Activated T-cell treated with anti-CD3 and anti-CD28 coated beads, Interleukin-2, amount 50 U/mL, for 72 hours (primary cell): Measurements from ENCODE around the gene TSEN34. TPM values are rescaled to one million over a fixed set of nuclear protein-coding genes. Genes with fewer than 3 reads are reported as not detected.
A peak's percentile ranks its signal among the peaks of the same experiment; 100 is the strongest.
"Not testable (repeated sequence)": the region's sequence is repeated elsewhere in the genome, so short reads cannot be mapped to it uniquely, and the experiment has no call there.

Experiments used
- ATAC-seq, 2 donors: fragments of 150-1000 bp; cut with Tn5 transposase; replicated peaks in 1 of 2; 2 replicates each; pipeline ENCODE4 v1.10.0; 2021; ENCODE audit warnings: moderate library complexity in 2 of 2, mild to moderate bottlenecking in 1 of 2
- DNase-seq, 2 donors: peaks; one replicate each; pipeline ENCODE4 v3.0.0; 2021 to 2022; ENCODE audit warnings: mixed read lengths in 1 of 2
- H3K27ac Mint-ChIP-seq: one replicate; pipeline ENCODE4 v1.8.0; 2022; ENCODE audit warnings: mild to moderate bottlenecking, moderate library complexity, mixed read lengths
- H3K27me3 Mint-ChIP-seq: one replicate; pipeline ENCODE4 v1.8.0; 2022; ENCODE audit warnings: low read depth, mixed read lengths
- H3K36me3 Mint-ChIP-seq, 2 donors: one replicate each; pipeline ENCODE4 v1.8.0; 2022; ENCODE audit warnings: mixed read lengths in 2 of 2, mild to moderate bottlenecking in 1 of 2; ENCODE audit not compliant: insufficient read depth in 2 of 2
- H3K4me1 Mint-ChIP-seq: one replicate; pipeline ENCODE4 v1.8.0; 2022; ENCODE audit warnings: low read depth, mixed read lengths
- H3K4me3 Mint-ChIP-seq, 2 donors: one replicate each; pipeline ENCODE4 v1.8.0; 2022; ENCODE audit warnings: mild to moderate bottlenecking in 2 of 2, mixed read lengths in 2 of 2, moderate library complexity in 2 of 2
- H3K9me3 Mint-ChIP-seq, 2 donors: one replicate each; pipeline ENCODE4 v1.8.0; 2022; ENCODE audit warnings: mixed read lengths in 2 of 2
- total RNA-seq, 2 donors: library from RNA; stranded (reverse); gene quantifications; one replicate each; pipeline ENCODE4 v1.2.3, GENCODE V29; 2022

TSEN34 gene
- total RNA-seq, 2 donors from 2014 or later: 11.0 to 17.5 TPM

GRCh38 chr19:54209811-54210494 is 18.8 kb downstream of the TSEN34 start:
- DNase-seq (peak in 1 of 2 donors; percentile 37), ATAC-seq (peak in 1 of 2 donors; percentile 2)
- H3K4me1 Mint-ChIP-seq: peaks cover 78% of the 10 kb centered on the region
- H3K4me3 Mint-ChIP-seq: peak overlapping the region; percentile 38 to 68
- H3K36me3 Mint-ChIP-seq: peaks cover 11 to 43% of the 10 kb centered on the region in 2 donors
- H3K27me3 Mint-ChIP-seq: no peaks in the 10 kb centered on the region
- H3K27ac Mint-ChIP-seq: peak overlapping the region; percentile 6
- no peaks in the 10 kb centered on the region for H3K9me3 Mint-ChIP-seq

DNA sequence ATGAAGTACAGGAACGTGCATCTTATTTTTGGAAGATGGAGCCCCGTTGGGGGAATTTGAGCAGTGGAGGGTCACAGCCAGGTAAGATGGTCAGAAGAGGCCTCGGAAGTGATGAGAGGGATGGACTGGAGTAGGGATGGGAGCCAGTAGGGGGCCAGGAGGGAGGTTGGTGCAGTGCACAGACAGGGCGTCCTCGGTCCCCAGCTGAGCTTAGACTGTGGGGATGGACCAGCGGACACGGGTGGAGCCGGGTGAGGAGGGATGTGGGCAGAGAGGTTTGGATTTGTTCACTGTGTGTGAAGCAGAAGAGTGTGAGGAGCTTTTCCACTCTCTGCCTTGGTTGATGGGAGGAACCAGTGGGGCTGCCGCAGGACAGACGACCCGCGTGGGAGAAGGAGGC is 20.1 kb downstream of the TSEN34 start:
- Mint-ChIP-seq H3K4me1 (peaks cover 65% of the 10 kb centered on the region), H3K4me3 (peak overlapping the region; percentile 38 to 68), H3K27ac (peak overlapping the region; percentile 10), H3K27me3 (no peaks in the 10 kb centered on the region), H3K9me3 (no peaks in the 10 kb centered on the region), H3K36me3 (peaks cover 8 to 38% of the 10 kb centered on the region in 2 donors)
- DNase-seq (no peak), ATAC-seq (peak in 1 of 2 donors; percentile 3)

- not testable (repeated sequence) for H3K27ac Mint-ChIP-seq
Measured at GRCh38 chr19:54214217-54214616, 23.1 kb downstream of the TSEN34 start.

GRCh38 chr19:54214734-54215133 is 23.6 kb downstream of the TSEN34 start:
- not testable (repeated sequence) for H3K4me3 Mint-ChIP-seq, H3K9me3 Mint-ChIP-seq, ATAC-seq, DNase-seq, H3K27me3 Mint-ChIP-seq, H3K27ac Mint-ChIP-seq
- Mint-ChIP-seq H3K36me3 (peaks cover 5 to 23% of the 10 kb centered on the region in 2 donors), H3K4me1 (peaks cover 30% of the 10 kb centered on the region)

More at GRCh38 chr19:54214217-54214616, 23.1 kb downstream of the TSEN34 start:
- not testable (repeated sequence) for DNase-seq, H3K27me3 Mint-ChIP-seq, ATAC-seq, H3K9me3 Mint-ChIP-seq, H3K4me3 Mint-ChIP-seq
- peaks cover 35% of the 10 kb centered on the region for H3K4me1 Mint-ChIP-seq
- peaks cover 5 to 26% of the 10 kb centered on the region in 2 donors for H3K36me3 Mint-ChIP-seq

GRCh38 chr19:54216869-54217268 is 25.8 kb downstream of the TSEN34 start:
- no peaks in the 10 kb centered on the region for H3K27me3 Mint-ChIP-seq
- no peak for DNase-seq
- no peak for ATAC-seq
- no peak overlapping the region for H3K27ac Mint-ChIP-seq
- H3K9me3 Mint-ChIP-seq: no peaks in the 10 kb centered on the region
- H3K4me1 Mint-ChIP-seq: peaks cover 9% of the 10 kb centered on the region
- H3K4me3 Mint-ChIP-seq: no peak overlapping the region
- peaks cover 0 to 13% of the 10 kb centered on the region in 2 donors for H3K36me3 Mint-ChIP-seq

DNA sequence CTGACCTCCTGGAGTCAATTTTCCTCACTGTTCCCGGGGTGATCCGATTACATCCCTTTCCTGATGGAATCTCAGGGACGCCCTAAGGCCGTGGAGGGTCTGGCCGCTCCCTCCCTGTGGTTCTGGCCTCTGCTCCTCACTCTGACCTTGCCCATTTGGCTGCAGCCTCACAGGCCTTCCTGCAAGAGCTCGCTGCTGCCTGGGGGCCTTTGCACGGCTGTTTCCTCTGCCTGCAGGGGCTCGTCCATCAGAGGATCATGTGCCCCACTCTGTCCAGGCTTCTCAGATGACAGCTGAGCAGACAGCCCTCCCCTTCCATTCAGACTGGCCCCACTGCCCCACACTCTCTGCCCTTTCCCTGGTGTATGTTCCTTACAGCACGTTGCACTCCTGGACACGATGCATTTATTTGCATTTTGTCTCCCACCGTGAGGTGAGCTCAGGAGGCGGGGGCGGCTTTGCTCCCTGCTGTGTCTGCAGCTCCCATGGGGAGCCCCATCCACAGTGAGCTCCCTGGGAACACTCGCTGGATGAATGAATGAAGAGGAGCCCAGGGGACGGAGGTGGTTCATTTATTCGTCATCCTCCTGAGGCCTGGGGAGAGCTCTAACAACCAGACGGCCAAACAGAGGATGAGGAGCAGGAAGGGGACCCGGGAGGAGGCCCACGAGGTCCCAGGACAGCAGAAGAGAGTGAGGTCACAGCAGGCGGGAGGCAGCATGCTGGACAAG is 26.6 kb downstream of the TSEN34 start:
- not testable (repeated sequence) for DNase-seq, ATAC-seq, H3K9me3 Mint-ChIP-seq, H3K4me1 Mint-ChIP-seq, H3K27me3 Mint-ChIP-seq, H3K4me3 Mint-ChIP-seq, H3K27ac Mint-ChIP-seq
- H3K36me3 Mint-ChIP-seq: peaks cover 0 to 11% of the 10 kb centered on the region in 2 donors

GRCh38 chr19:54218259-54218658 is 27.2 kb downstream of the TSEN34 start:
- H3K9me3 Mint-ChIP-seq: no peaks in the 10 kb centered on the region

GRCh38 chr19:54218960-54219661 is 28.0 kb downstream of the TSEN34 start:
- peaks cover 0 to 6% of the 10 kb centered on the region in 2 donors for H3K36me3 Mint-ChIP-seq
- H3K27ac Mint-ChIP-seq: no peak overlapping the region
- peaks cover 10% of the 10 kb centered on the region for H3K27me3 Mint-ChIP-seq
- no peaks in the 10 kb centered on the region for H3K9me3 Mint-ChIP-seq
- ATAC-seq: no peak
- H3K4me3 Mint-ChIP-seq: no peak overlapping the region
- no peaks in the 10 kb centered on the region for H3K4me1 Mint-ChIP-seq
- DNase-seq: no peak

More at GRCh38 chr19:54218259-54218658, 27.2 kb downstream of the TSEN34 start:
- no peak overlapping the region for H3K4me3 Mint-ChIP-seq
- ATAC-seq (no peak), DNase-seq (no peak)
- H3K36me3 Mint-ChIP-seq: peaks cover 0 to 7% of the 10 kb centered on the region in 2 donors
- no peaks in the 10 kb centered on the region for H3K4me1 Mint-ChIP-seq
- H3K27ac Mint-ChIP-seq: no peak overlapping the region
- H3K27me3 Mint-ChIP-seq: peaks cover 3% of the 10 kb centered on the region

GRCh38 chr19:54219702-54220101 is 28.6 kb downstream of the TSEN34 start:
- H3K4me1 Mint-ChIP-seq, H3K4me3 Mint-ChIP-seq, H3K9me3 Mint-ChIP-seq, DNase-seq, ATAC-seq, H3K27ac Mint-ChIP-seq, H3K36me3 Mint-ChIP-seq: not testable (repeated sequence)
- H3K27me3 Mint-ChIP-seq: peaks cover 11% of the 10 kb centered on the region

- not testable (repeated sequence) for H3K4me1 Mint-ChIP-seq, ATAC-seq, H3K27ac Mint-ChIP-seq, H3K36me3 Mint-ChIP-seq, DNase-seq, H3K9me3 Mint-ChIP-seq, H3K4me3 Mint-ChIP-seq
- H3K27me3 Mint-ChIP-seq: peaks cover 11% of the 10 kb centered on the region
Measured at GRCh38 chr19:54221947-54222346, 30.8 kb downstream of the TSEN34 start.

GRCh38 chr19:54222474-54223276 is 31.6 kb downstream of the TSEN34 start, which contains the start of gene LILRB3:
TSS of gene LILRB3 (minus strand) at chr19:54223007. CDS start at chr19:54222976, 31 bp downstream.
- H3K4me3 Mint-ChIP-seq, H3K27ac Mint-ChIP-seq, H3K4me1 Mint-ChIP-seq, DNase-seq, H3K36me3 Mint-ChIP-seq, H3K9me3 Mint-ChIP-seq: not testable (repeated sequence)
- peaks cover 11% of the 10 kb centered on the region for H3K27me3 Mint-ChIP-seq
- peak; percentile 26 to 57 for ATAC-seq

GRCh38 chr19:54223277-54223936 is 32.3 kb downstream of the TSEN34 start:
- H3K27me3 Mint-ChIP-seq: peaks cover 11% of the 10 kb centered on the region
- H3K4me3 Mint-ChIP-seq, DNase-seq, H3K36me3 Mint-ChIP-seq, H3K27ac Mint-ChIP-seq, H3K4me1 Mint-ChIP-seq, H3K9me3 Mint-ChIP-seq: not testable (repeated sequence)
- ATAC-seq: peak; percentile 5 to 11
